H7 (cell line): ENCODE measurements around the gene SLCO1B1. TPM values are rescaled to one million over a fixed set of nuclear protein-coding genes. Genes with fewer than 3 reads are reported as not detected.

Experiments
- DNase-seq: peaks from one replicate; pipeline ENCODE4 v3.0.0; 2012
- H3K27me3 ChIP-seq: 2 replicates; pipeline ENCODE4 v1.6.0; 2011; ENCODE audit warnings: mild to moderate bottlenecking, low read length; ENCODE audit not compliant: control insufficient read depth, insufficient read depth
- H3K36me3 ChIP-seq: replicated peaks from 2 replicates; pipeline ENCODE4 v1.5.1; 2011; ENCODE audit warnings: low read length; ENCODE audit not compliant: control insufficient read depth, insufficient read depth
- H3K4me3 ChIP-seq: 2 replicates; pipeline ENCODE4 v1.5.1; 2011; ENCODE audit warnings: low read depth, mild to moderate bottlenecking, control low read depth, low read length, moderate library complexity; ENCODE audit not compliant: insufficient read depth
- total RNA-seq: library from RNA; depleted of rRNA; stranded (reverse); fragments of >200 nt; shearing (Covaris generic); gene quantifications from 2 replicates; pipeline ENCODE4 v1.2.3, GENCODE V29; 2014; rRNA removed

Gene SLCO1B1
- total RNA-seq, 1 experiment from 2014 or later = not detected

- DNase-seq = no peak
- Histone ChIP-seq H3K36me3 (no peaks in the 10 kb centered on the region), H3K4me3 (no peak overlapping the region), H3K27me3 (no peaks in the 10 kb centered on the region)
These were observed 134.9 kb downstream of the SLCO1B1 start for GRCh38 chr12:21265932-21266331.

DNA sequence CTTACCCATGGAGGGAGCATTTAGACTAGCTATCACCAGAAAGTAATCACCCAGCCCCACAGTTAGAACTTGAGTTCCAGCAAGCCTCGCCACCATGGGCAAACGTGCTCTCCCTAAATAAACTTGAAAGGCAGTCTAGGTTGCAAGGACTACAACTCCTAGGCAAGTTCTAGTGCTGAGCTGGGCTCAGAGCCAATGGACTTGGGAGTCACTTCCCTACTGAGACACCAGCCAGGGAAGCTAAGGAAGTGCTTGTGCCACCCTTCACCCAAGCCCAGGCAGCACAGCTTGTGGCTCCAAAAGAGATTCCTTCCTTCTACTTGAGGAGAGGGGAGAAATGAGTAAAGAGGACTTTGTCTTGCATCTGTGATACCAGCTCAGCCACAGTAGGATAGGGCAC, 145.8 kb downstream of the SLCO1B1 start:
- no peak for DNase-seq
- no peaks in the 10 kb centered on the region for H3K36me3 ChIP-seq
- no peak overlapping the region for H3K4me3 ChIP-seq
- no peaks in the 10 kb centered on the region for H3K27me3 ChIP-seq

Other genes starting within 250 kb of the SLCO1B1 start
- 5.2 and 6.8 TPM in 2 replicates for gene SLCO1A2, start 203.7 kb downstream of the SLCO1B1 start, total RNA-seq
- not detected in 2 replicates for gene IAPP, start 241.7 kb downstream of the SLCO1B1 start, total RNA-seq